ENCODE data around the gene ADAMTS2.

ADAMTS2 gene

GRCh38 chr5:179336871-179337795 lies 8.1 kb downstream of the ADAMTS2 start:
- no peak overlapping the region for H3K4me3 ChIP-seq (ENCODE audit: low read length)

GRCh38 chr5:179336126-179336870 lies 9.0 kb downstream of the ADAMTS2 start:
- H3K27ac ChIP-seq (ENCODE audit: low read depth, low read length): no peak overlapping the region
- H3K36me3 ChIP-seq (ENCODE audit: control insufficient read depth, insufficient read depth, low read length): no peaks in the 10 kb centered on the region
- H3K4me1 ChIP-seq (ENCODE audit: control insufficient read depth, insufficient read depth, low read length): no peaks in the 10 kb centered on the region
- H3K27me3 ChIP-seq (ENCODE audit: control insufficient read depth, insufficient read depth, low read length): no peaks in the 10 kb centered on the region
- no peak overlapping the region for H3K4me3 ChIP-seq (ENCODE audit: low read length)
- H3K9ac ChIP-seq (ENCODE audit: low read length): no peak overlapping the region

More at GRCh38 chr5:179336871-179337795, 8.1 kb downstream of the ADAMTS2 start:
- Histone ChIP-seq H3K9ac (ENCODE audit: low read length) (no peak overlapping the region), H3K27ac (ENCODE audit: low read depth, low read length) (no peak overlapping the region), H3K36me3 (ENCODE audit: control insufficient read depth, insufficient read depth, low read length) (no peaks in the 10 kb centered on the region), H3K4me1 (ENCODE audit: control insufficient read depth, insufficient read depth, low read length) (no peaks in the 10 kb centered on the region), H3K27me3 (ENCODE audit: control insufficient read depth, insufficient read depth, low read length) (no peaks in the 10 kb centered on the region)

GRCh38 chr5:179333796-179334761 lies 11.2 kb downstream of the ADAMTS2 start:
- Histone ChIP-seq H3K9ac (ENCODE audit: low read length) (no peak overlapping the region), H3K36me3 (ENCODE audit: control insufficient read depth, insufficient read depth, low read length) (no peaks in the 10 kb centered on the region), H3K27me3 (ENCODE audit: control insufficient read depth, insufficient read depth, low read length) (no peaks in the 10 kb centered on the region), H3K27ac (ENCODE audit: low read depth, low read length) (no peak overlapping the region), H3K4me3 (ENCODE audit: low read length) (no peak overlapping the region), H3K4me1 (ENCODE audit: control insufficient read depth, insufficient read depth, low read length) (no peaks in the 10 kb centered on the region)

- Histone ChIP-seq H3K27ac (ENCODE audit: low read depth, low read length) (no peak overlapping the region), H3K4me3 (ENCODE audit: low read length) (no peak overlapping the region), H3K27me3 (ENCODE audit: control insufficient read depth, insufficient read depth, low read length) (no peaks in the 10 kb centered on the region), H3K9ac (ENCODE audit: low read length) (no peak overlapping the region), H3K36me3 (ENCODE audit: control insufficient read depth, insufficient read depth, low read length) (no peaks in the 10 kb centered on the region), H3K4me1 (ENCODE audit: control insufficient read depth, insufficient read depth, low read length) (no peaks in the 10 kb centered on the region)
Measured at GRCh38 chr5:179332741-179333290, 12.4 kb downstream of the ADAMTS2 start.

- Histone ChIP-seq H3K4me1 (ENCODE audit: control insufficient read depth, insufficient read depth, low read length) (no peaks in the 10 kb centered on the region), H3K36me3 (ENCODE audit: control insufficient read depth, insufficient read depth, low read length) (no peaks in the 10 kb centered on the region), H3K27me3 (ENCODE audit: control insufficient read depth, insufficient read depth, low read length) (no peaks in the 10 kb centered on the region), H3K9ac (ENCODE audit: low read length) (no peak overlapping the region), H3K4me3 (ENCODE audit: low read length) (no peak overlapping the region), H3K27ac (ENCODE audit: low read depth, low read length) (no peak overlapping the region)
Measured at GRCh38 chr5:179331591-179332375, 13.5 kb downstream of the ADAMTS2 start.

- no peak overlapping the region for H3K4me3 ChIP-seq (ENCODE audit: low read length)
- no peak overlapping the region for H3K9ac ChIP-seq (ENCODE audit: low read length)
- no peak overlapping the region for H3K27ac ChIP-seq (ENCODE audit: low read depth, low read length)
- H3K36me3 ChIP-seq (ENCODE audit: control insufficient read depth, insufficient read depth, low read length): no peaks in the 10 kb centered on the region
- no peaks in the 10 kb centered on the region for H3K4me1 ChIP-seq (ENCODE audit: control insufficient read depth, insufficient read depth, low read length)
- H3K27me3 ChIP-seq (ENCODE audit: control insufficient read depth, insufficient read depth, low read length): no peaks in the 10 kb centered on the region
Measured at GRCh38 chr5:179330186-179330900, 14.9 kb downstream of the ADAMTS2 start.

- Histone ChIP-seq H3K4me1 (ENCODE audit: control insufficient read depth, insufficient read depth, low read length) (no peaks in the 10 kb centered on the region), H3K9ac (ENCODE audit: low read length) (no peak overlapping the region), H3K27me3 (ENCODE audit: control insufficient read depth, insufficient read depth, low read length) (no peaks in the 10 kb centered on the region), H3K4me3 (ENCODE audit: low read length) (no peak overlapping the region), H3K36me3 (ENCODE audit: control insufficient read depth, insufficient read depth, low read length) (no peaks in the 10 kb centered on the region), H3K27ac (ENCODE audit: low read depth, low read length) (no peak overlapping the region)
Measured at GRCh38 chr5:179328291-179328690, 17.0 kb downstream of the ADAMTS2 start.

GRCh38 chr5:179327021-179327735 lies 18.1 kb downstream of the ADAMTS2 start:
- no peak overlapping the region for H3K4me3 ChIP-seq (ENCODE audit: low read length)
- no peak overlapping the region for H3K9ac ChIP-seq (ENCODE audit: low read length)
- H3K4me1 ChIP-seq (ENCODE audit: control insufficient read depth, insufficient read depth, low read length): no peaks in the 10 kb centered on the region
- H3K27me3 ChIP-seq (ENCODE audit: control insufficient read depth, insufficient read depth, low read length): no peaks in the 10 kb centered on the region
- H3K36me3 ChIP-seq (ENCODE audit: control insufficient read depth, insufficient read depth, low read length): no peaks in the 10 kb centered on the region
- peak overlapping the region; percentile 28 for H3K27ac ChIP-seq (ENCODE audit: low read depth, low read length)

- no peaks in the 10 kb centered on the region for H3K27me3 ChIP-seq (ENCODE audit: control insufficient read depth, insufficient read depth, low read length)
- no peak overlapping the region for H3K9ac ChIP-seq (ENCODE audit: low read length)
- H3K4me3 ChIP-seq (ENCODE audit: low read length): peak overlapping the region; percentile 30
- no peaks in the 10 kb centered on the region for H3K4me1 ChIP-seq (ENCODE audit: control insufficient read depth, insufficient read depth, low read length)
- no peaks in the 10 kb centered on the region for H3K36me3 ChIP-seq (ENCODE audit: control insufficient read depth, insufficient read depth, low read length)
- peak overlapping the region; percentile 28 for H3K27ac ChIP-seq (ENCODE audit: low read depth, low read length)
Measured at GRCh38 chr5:179326122-179326927, 18.9 kb downstream of the ADAMTS2 start.

All from rectal smooth muscle tissue (tissue), 1 donor.